Activated CD4-positive, alpha-beta T cell treated with anti-CD3 and anti-CD28 coated beads, Interleukin-2, amount 50 U/mL, for 4 hours (primary cell): Measurements from ENCODE around the gene REPS1.
A peak's percentile ranks its signal among the peaks of the same experiment; 100 is the strongest.
"Not testable (repeated sequence)": the region's sequence is repeated elsewhere in the genome, so short reads cannot be mapped to it uniquely, and the experiment has no call there.

ENCODE experiments used
- DNase-seq, 2 experiments: peaks; one replicate each; pipeline ENCODE4 v3.0.0-alpha.2; 2020

The REPS1 gene

DNA sequence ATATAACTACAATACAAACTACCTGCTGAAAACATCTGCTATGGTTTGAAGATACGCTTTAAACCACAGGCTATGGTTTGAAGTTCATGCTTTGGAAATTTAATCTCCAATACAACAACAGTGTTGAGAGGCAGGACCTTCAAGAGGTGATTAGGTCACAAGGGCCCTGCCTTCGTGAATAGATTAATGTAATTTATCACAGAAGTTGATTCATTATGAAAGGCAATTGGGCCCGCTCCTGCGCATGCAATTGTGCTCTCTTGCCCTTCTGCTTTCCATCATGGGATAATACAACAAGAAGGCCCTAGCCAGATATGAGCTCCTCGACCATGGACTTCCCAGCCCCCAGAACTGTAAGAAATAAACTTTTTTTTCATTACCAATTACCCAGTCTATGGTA lies 21.2 kb downstream of the REPS1 start:
- DNase-seq = no peak

- DNase-seq = no peak
These were observed 22.1 kb downstream of the REPS1 start for GRCh38 chr6:138965971-138966370.

DNA sequence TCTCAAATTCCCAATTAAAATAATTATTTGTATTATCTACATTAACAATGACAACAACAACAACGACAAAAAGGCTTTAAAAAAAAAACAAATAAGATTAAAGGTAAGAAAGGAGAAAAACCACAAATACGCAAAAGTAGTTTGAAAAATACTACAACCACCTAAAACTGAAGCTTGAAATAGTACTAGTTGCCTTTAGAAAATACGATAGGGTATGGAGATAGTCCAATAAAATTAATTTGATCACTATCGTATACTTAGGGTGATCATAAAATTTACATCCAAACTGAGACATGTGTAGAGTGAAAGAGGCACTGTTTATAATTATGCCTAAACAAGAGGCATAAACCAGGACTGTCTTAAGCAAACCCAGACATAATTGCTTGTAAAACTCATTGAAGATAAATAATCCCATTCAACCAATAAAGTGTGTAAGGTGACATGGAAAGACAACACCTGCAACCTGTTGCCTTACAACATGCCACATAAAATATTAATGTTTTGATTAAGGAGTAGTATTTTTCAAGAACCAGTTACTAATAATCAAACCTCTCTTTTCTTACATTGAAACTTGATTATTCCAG lies 22.7 kb downstream of the REPS1 start:
- DNase-seq = no peak

GRCh38 chr6:138964012-138964411 lies 24.0 kb downstream of the REPS1 start:
- no peak for DNase-seq

- no peak for DNase-seq
These were observed 24.5 kb downstream of the REPS1 start for GRCh38 chr6:138963531-138963930.

- DNase-seq = no peak
These were observed 24.9 kb downstream of the REPS1 start for GRCh38 chr6:138963119-138963518.

- DNase-seq = no peak
These were observed 28.5 kb downstream of the REPS1 start for GRCh38 chr6:138959521-138959920.

DNA sequence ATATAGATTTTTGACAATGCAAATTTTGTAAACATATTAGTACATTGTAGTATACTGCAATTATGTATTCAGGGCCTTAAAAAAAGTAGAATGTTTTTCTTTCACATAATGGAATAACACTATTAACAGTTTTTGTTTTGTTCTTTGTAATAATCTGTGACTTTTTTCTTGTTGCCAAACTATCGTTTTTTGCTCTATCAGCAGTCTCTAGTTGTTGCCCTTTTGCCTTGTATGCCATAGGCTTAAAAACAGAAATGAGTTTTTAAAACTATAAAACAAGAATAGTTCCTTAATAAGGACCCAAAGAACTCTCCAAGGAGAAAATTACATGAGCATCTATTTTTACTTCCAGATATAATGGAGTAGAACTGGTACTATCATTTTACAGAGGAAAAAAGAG lies 29.5 kb downstream of the REPS1 start:
- no peak for DNase-seq

- DNase-seq = no peak
These were observed 30.1 kb downstream of the REPS1 start for GRCh38 chr6:138957903-138958302.

- no peak for DNase-seq
These were observed 30.6 kb downstream of the REPS1 start for GRCh38 chr6:138957484-138957883.

- DNase-seq = no peak
These were observed 31.7 kb downstream of the REPS1 start for GRCh38 chr6:138956244-138956924.

DNA sequence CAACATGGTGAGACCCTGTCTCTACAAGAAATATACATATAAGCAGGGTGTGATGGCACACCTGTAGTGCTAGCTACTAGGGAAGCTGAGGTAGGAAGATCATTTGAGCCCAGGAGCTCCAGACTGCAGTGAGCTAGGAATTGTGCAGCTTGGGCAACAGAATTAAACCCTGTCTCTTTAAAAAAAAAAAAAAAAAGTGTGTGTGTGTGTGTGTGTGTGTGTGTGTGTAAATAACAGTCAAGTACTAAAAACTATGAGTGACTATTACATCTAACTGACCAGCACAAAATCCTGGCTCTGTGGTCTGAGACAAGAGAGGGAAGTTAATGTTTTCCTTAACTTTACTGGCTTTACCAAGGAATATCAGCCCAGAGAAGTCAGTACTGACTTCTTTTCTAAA lies 32.8 kb downstream of the REPS1 start:
- no peak for DNase-seq

GRCh38 chr6:138953451-138953850 lies 34.6 kb downstream of the REPS1 start:
- DNase-seq = no peak

- DNase-seq = no peak
These were observed 39.4 kb downstream of the REPS1 start for GRCh38 chr6:138948546-138949179.

DNA sequence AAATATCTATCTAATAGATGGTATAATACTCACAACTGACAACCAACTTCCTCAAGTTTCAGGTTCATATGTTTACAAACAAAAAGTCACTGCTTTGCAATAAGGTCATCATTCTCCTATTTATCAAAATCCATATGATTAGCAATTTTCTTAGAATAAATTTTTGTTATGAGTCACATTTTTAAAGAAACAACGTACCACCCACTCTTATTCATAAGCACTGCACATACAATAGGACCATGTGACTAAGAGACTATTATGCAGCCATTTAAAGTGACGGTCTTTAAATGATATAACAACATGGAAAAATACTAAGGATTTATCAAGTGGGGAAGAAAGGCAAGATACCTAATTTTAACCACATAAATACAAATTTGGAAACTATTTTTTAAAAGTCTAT lies 40.0 kb downstream of the REPS1 start:
- no peak for DNase-seq

- no peak for DNase-seq
These were observed 42.7 kb downstream of the REPS1 start for GRCh38 chr6:138945354-138945753.

- DNase-seq = peak; percentile 4
These were observed 43.6 kb downstream of the REPS1 start for GRCh38 chr6:138944412-138944811.

GRCh38 chr6:138943089-138943625 lies 44.9 kb downstream of the REPS1 start:
- no peak for DNase-seq

DNA sequence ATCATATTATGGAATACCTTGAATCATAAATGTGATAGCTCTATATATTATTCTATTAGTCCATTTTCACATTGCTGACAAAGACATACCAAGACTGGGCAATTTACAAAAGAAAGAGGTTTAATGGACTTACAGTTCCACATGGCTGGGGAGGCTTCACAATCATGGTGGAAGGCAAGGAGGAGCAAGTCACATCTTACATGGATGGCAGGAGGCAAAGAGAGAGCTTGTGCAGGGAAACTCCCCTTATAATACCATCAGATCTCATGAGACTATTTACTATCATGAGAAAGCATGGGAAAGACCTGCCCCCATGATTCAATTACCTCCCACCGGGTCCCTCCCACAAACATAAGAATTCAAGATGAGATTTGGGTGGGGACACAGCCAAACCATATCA lies 51.2 kb downstream of the REPS1 start:
- DNase-seq = not testable (repeated sequence)

GRCh38 chr6:138931660-138932059 lies 56.4 kb downstream of the REPS1 start:
- no peak for DNase-seq

DNA sequence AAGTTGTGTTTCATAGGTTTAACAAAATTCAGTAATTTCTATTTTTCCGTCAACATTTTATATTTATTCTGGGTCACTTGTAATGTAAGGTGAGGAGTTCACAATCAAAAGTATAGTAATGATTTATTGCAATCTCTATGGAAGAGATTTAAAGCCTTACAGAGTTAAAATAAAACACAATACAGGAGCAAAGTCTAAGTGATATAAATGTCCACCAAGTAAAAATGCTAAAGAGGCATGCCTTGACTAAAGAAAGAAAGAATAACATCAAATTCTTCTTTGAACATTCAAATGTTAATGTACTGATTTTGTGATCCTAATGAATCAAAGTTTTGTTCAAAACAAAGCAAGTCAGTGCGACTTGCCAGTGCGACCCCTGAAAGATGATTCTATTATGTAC lies 61.5 kb downstream of the REPS1 start:
- DNase-seq = no peak

GRCh38 chr6:138925806-138926205 lies 62.2 kb downstream of the REPS1 start:
- DNase-seq = no peak

DNA sequence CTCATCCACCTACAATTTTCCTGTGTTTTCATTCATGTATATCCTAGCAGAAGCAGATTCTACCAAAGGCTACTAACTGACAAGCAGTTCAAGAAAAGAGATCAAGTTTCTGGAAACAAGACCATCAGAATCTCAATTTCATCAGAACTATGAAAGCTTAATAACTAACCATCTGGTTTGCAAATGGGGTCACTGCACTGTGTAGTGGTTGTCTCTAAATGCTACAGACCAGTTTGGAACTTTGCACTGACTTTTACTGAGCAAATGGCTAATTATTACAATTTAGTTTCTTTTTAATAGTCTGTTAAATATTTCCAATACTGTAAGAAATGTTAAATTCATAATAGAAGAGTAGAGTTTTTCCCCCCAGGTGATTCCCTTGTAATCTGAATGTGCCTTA lies 64.5 kb downstream of the REPS1 start:
- DNase-seq = no peak

DNA sequence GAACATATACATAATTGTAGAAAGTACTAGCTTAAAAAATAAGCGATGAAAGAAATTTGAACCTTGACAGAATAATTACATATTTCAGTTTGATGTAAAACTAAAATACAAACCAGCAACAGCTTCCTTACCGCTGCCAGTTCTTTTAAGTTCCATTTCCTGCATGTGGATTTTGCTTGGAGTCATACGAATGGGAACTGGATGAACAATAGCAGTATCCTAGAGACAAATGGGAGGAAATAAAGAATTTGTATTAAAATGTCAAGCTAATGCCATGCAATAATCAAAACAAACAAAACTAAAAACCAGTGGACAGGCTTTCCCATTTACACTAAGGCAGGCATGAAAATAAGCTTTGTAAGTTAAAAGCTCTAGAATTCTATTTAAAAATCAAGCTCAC lies 67.1 kb downstream of the REPS1 start:
- DNase-seq = no peak
